ENCODE results near the gene PRSS12. TPM values are rescaled to one million over a fixed set of nuclear protein-coding genes. Genes with fewer than 3 reads are reported as not detected.

Gene PRSS12
- total RNA-seq, 1 experiment from 2014 or later, result 14.1 TPM

- Mint-ChIP-seq H3K27me3 (ENCODE audit: low read depth) (no peaks in the 10 kb centered on the region; the same call in 1 of the 2 replicates), H3K9me3 (peaks cover 6% of the 10 kb centered on the region), H3K4me3 (peak overlapping the region; percentile 90), H3K4me1 (peaks cover 27% of the 10 kb centered on the region), H3K36me3 (peaks cover 28% of the 10 kb centered on the region), H3K27ac (peak overlapping the region; percentile 96)
- POLR2A ChIA-PET, result no interaction called here
- CTCF ChIA-PET, result interaction anchor here (1.2 kb wide), 1 partner anchor 74 kb away, joined by 3 read pairs; the partner anchor contains the start of gene PRSS12
- ATAC-seq (peak; percentile 91), DNase-seq (ENCODE audit: low spot score) (peak; percentile 96)
- TF ChIP-seq OVOL2 (CRISPR knock-in tag; IDR thresholded peaks at IDR 0.05; ENCODE audit: borderline replicate concordance), result no peak
- peak; percentile 35; the same call in 1 of the 2 replicates for TF ChIP-seq FOXP4 (CRISPR knock-in tag; IDR thresholded peaks at IDR 0.05)
- TF ChIP-seq NFATC4 (CRISPR knock-in tag; IDR thresholded peaks at IDR 0.05), result peak; percentile 89
- no peak for TF ChIP-seq RORB (CRISPR knock-in tag; IDR thresholded peaks at IDR 0.05)
- TF ChIP-seq PREB (CRISPR knock-in tag; IDR thresholded peaks at IDR 0.05; ENCODE audit: borderline replicate concordance), result no peak
- TF ChIP-seq TCF7 (CRISPR knock-in tag; IDR thresholded peaks at IDR 0.05; ENCODE audit: low read depth), result no peak
- TF ChIP-seq NFE2L1 (CRISPR knock-in tag; IDR thresholded peaks at IDR 0.05), result no peak
- peak; percentile 86 for TF ChIP-seq SMAD3 (CRISPR knock-in tag; IDR thresholded peaks at IDR 0.05; ENCODE audit: borderline replicate concordance)
- peak; percentile 95 for TF ChIP-seq ZNF671 (CRISPR knock-in tag; IDR thresholded peaks at IDR 0.05)
- TF ChIP-seq ZNF512 (CRISPR knock-in tag; IDR thresholded peaks at IDR 0.05; ENCODE audit: borderline replicate concordance), result no peak
- TF ChIP-seq ZBTB21 (CRISPR knock-in tag; IDR thresholded peaks at IDR 0.05; ENCODE audit: borderline replicate concordance), result peak; percentile 83
- no peak for TF ChIP-seq ELF4 (CRISPR knock-in tag; IDR thresholded peaks at IDR 0.05; ENCODE audit: low read depth)
- no peak for TF ChIP-seq ZSCAN18 (CRISPR knock-in tag; IDR thresholded peaks at IDR 0.05)
- TF ChIP-seq NR1H2 (CRISPR knock-in tag; IDR thresholded peaks at IDR 0.05), result no peak
- peak; percentile 92 for TF ChIP-seq ZNF232 (CRISPR knock-in tag; IDR thresholded peaks at IDR 0.05)
- TF ChIP-seq ESRRA (CRISPR knock-in tag; IDR thresholded peaks at IDR 0.05; ENCODE audit: borderline replicate concordance), result 0 out of 2 replicates have a peak, but pooled peaks have one; percentile 60
- TF ChIP-seq ZNF423 (CRISPR knock-in tag; IDR thresholded peaks at IDR 0.05), result no peak
- no peak for TF ChIP-seq ATF6 (CRISPR knock-in tag; IDR thresholded peaks at IDR 0.05)
- peak; percentile 78 for TF ChIP-seq SP1 (CRISPR knock-in tag; conservative IDR thresholded peaks at IDR 0.05)
- TF ChIP-seq FOXJ3 (CRISPR knock-in tag; IDR thresholded peaks at IDR 0.05; ENCODE audit: borderline replicate concordance), result no peak
- TF ChIP-seq ATF2 (CRISPR knock-in tag; IDR thresholded peaks at IDR 0.05; ENCODE audit: borderline replicate concordance, low read depth), result 0 out of 2 replicates have a peak, but pooled peaks have one; percentile 25
- peak; percentile 48; the same call in 1 of the 2 replicates for TF ChIP-seq ETV6 (CRISPR knock-in tag; IDR thresholded peaks at IDR 0.05)
- TF ChIP-seq CTCF (IDR thresholded peaks at IDR 0.05), result no peak
- TF ChIP-seq FOXK1 (CRISPR knock-in tag; IDR thresholded peaks at IDR 0.05), result peak; percentile 71; the same call in 1 of the 2 replicates
These were observed 74.1 kb downstream of the PRSS12 start for GRCh38 chr4:118278473-118279274.

Measured in WTC11 (cell line).